SU-DHL-6 (cell line): ENCODE measurements around the gene ZFP64.

ENCODE experiments used
- H2AFZ ChIP-seq: fragments of 200-600 bp; sonication (generic); 2 replicates; pipeline ENCODE4 v1.6.1; 2014; ENCODE audit warnings: low read depth, mild to moderate bottlenecking, moderate library complexity, mixed read lengths, antibody characterized with exemption, low read length; ENCODE audit not compliant: severe bottlenecking
- H3F3A ChIP-seq: fragments of 200-600 bp; shearing (Covaris generic); 2 replicates; pipeline ENCODE4 v1.6.0; 2016; ENCODE audit warnings: antibody characterized with exemption, mild to moderate bottlenecking; ENCODE audit not compliant: insufficient read depth
- H3K27ac ChIP-seq: fragments of 200-600 bp; sonication (generic); 2 replicates; pipeline ENCODE4 v1.5.1; 2016; ENCODE audit warnings: low read depth, mild to moderate bottlenecking, low read length, moderate library complexity, mixed read lengths
- H3K27me3 ChIP-seq: fragments of 200-600 bp; sonication (generic), shearing (Covaris generic); 2 replicates; pipeline ENCODE4 v1.6.0; 2014; ENCODE audit warnings: mild to moderate bottlenecking, low read length
- H3K36me3 ChIP-seq: fragments of 200-600 bp; sonication (generic); 2 replicates; pipeline ENCODE4 v1.6.1; 2014; ENCODE audit warnings: mild to moderate bottlenecking, low read length, mixed read lengths
- H3K4me2 ChIP-seq: fragments of 300-600, 200-600 bp; shearing (Covaris generic), sonication (generic); 2 replicates; pipeline ENCODE4 v1.6.0; 2014; ENCODE audit warnings: low read length, low read depth, mild to moderate bottlenecking; ENCODE audit not compliant: poor library complexity, severe bottlenecking
- H3K4me3 ChIP-seq: fragments of 200-600 bp; sonication (generic); 2 replicates; pipeline ENCODE4 v1.5.1; 2014; ENCODE audit warnings: antibody characterized with exemption, low read length, mild to moderate bottlenecking, mixed read lengths; ENCODE audit not compliant: insufficient read depth, poor library complexity, severe bottlenecking
- H3K79me2 ChIP-seq: fragments of 200-600 bp; sonication (generic); 2 replicates; pipeline ENCODE4 v1.6.1; 2014; ENCODE audit warnings: mild to moderate bottlenecking, low read length, moderate library complexity; ENCODE audit not compliant: insufficient read depth
- H3K9ac ChIP-seq: fragments of 200-600 bp; sonication (generic); 2 replicates; pipeline ENCODE4 v1.7.0; 2014; ENCODE audit warnings: mild to moderate bottlenecking, low read length
- H3K9me2 ChIP-seq: fragments of 200-600 bp; sonication (generic); replicated peaks from 2 replicates; pipeline ENCODE4 v1.6.1; 2014; ENCODE audit warnings: low read length; ENCODE audit not compliant: insufficient read depth
- H3K9me3 ChIP-seq: fragments of 200-600 bp; sonication (generic); 2 replicates; pipeline ENCODE4 v1.6.1; 2014; ENCODE audit warnings: low read length, mixed read lengths; ENCODE audit not compliant: insufficient read depth
- H4K20me1 ChIP-seq: fragments of 200-600 bp; sonication (generic); 2 replicates; pipeline ENCODE4 v1.6.1; 2014; ENCODE audit warnings: low read depth, mild to moderate bottlenecking, antibody characterized with exemption, low read length, moderate library complexity, mixed read lengths
- CTCF ChIP-seq: fragments of 200-600 bp; sonication (generic); IDR thresholded peaks from one replicate; pipeline ENCODE4 v1.5.1; 2017; ENCODE audit warnings: antibody characterized with exemption, mild to moderate bottlenecking, low read length, moderate library complexity; ENCODE audit not compliant: insufficient read depth, poor library complexity, severe bottlenecking
- EZH2phosphoT487 ChIP-seq: fragments of 200-600 bp; sonication (generic), shearing (Covaris generic); conservative IDR thresholded peaks from 2 replicates; pipeline ENCODE4 v1.6.1; 2018; ENCODE audit warnings: mild to moderate bottlenecking, antibody characterized with exemption, low read length, moderate library complexity, mixed read lengths

Gene ZFP64

GRCh38 chr20:52105442-52106422, 85.8 kb downstream of the ZFP64 start:
- Histone ChIP-seq H3K9me3 (no peaks in the 10 kb centered on the region), H3K9ac (no peak overlapping the region), H3K4me3 (no peak overlapping the region), H3K79me2 (no peaks in the 10 kb centered on the region), H4K20me1 (no peaks in the 10 kb centered on the region), H3K36me3 (no peaks in the 10 kb centered on the region), H3K27ac (no peak overlapping the region), H3K4me2 (no peak overlapping the region), H3K27me3 (no peaks in the 10 kb centered on the region), H3K9me2 (no peaks in the 10 kb centered on the region), H2AFZ (no peak overlapping the region), H3F3A (no peaks in the 10 kb centered on the region)
- no peak for TF ChIP-seq CTCF
- TF ChIP-seq EZH2phosphoT487: no peak

DNA sequence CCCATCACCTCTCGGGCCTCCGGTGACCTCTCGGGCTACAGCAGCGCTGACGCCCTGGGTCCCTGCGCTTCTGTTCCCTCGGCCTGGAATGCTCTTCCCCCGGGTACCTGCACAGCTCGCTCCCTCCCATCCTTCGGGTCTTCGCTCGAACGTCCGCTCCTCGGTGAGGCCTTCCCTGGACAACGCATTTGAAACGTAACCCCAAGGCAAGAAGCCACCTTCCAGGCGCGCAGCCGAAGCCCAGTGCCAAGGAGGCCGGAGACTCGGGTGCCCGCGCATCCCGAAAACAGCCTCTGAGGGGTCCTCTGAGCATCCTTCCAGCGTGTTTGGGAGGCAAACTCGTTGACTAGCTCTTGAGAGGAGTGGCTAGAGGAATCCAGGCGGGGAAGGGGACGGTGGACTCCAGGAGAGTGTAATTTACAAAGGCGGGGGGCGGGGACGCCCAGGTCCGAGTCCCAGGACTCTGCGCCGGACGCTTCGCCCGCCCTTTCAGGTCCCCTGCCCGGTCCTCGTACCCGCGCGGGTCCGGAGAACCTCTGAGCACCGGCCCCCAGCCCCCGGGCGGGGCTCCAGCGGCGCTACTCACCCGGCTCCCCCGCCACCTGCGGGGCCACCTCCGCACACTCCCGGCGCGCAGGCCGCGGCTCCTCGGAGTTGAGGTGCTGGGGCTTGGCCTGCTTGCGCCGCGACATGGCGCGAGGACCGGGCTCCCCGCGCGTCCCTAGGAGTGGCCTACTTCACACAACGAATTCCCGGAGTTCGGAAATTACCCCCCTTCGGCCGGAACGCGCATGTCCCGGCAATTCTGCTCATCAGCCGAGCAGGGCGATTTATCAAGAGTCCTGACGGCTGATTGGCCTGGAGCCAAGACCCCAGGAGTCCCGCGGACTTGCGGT, 86.8 kb downstream of the ZFP64 start:
- no peak overlapping the region for H2AFZ ChIP-seq
- H3F3A ChIP-seq: no peaks in the 10 kb centered on the region
- H3K4me2 ChIP-seq: no peak overlapping the region
- H3K79me2 ChIP-seq: no peaks in the 10 kb centered on the region
- H3K36me3 ChIP-seq: no peaks in the 10 kb centered on the region
- H3K9me3 ChIP-seq: no peaks in the 10 kb centered on the region
- H3K27ac ChIP-seq: no peak overlapping the region
- H3K27me3 ChIP-seq: no peaks in the 10 kb centered on the region
- H3K9ac ChIP-seq: no peak overlapping the region
- no peak overlapping the region for H3K4me3 ChIP-seq
- H4K20me1 ChIP-seq: no peaks in the 10 kb centered on the region
- H3K9me2 ChIP-seq: no peaks in the 10 kb centered on the region
- TF ChIP-seq CTCF (no peak), EZH2phosphoT487 (no peak)

DNA sequence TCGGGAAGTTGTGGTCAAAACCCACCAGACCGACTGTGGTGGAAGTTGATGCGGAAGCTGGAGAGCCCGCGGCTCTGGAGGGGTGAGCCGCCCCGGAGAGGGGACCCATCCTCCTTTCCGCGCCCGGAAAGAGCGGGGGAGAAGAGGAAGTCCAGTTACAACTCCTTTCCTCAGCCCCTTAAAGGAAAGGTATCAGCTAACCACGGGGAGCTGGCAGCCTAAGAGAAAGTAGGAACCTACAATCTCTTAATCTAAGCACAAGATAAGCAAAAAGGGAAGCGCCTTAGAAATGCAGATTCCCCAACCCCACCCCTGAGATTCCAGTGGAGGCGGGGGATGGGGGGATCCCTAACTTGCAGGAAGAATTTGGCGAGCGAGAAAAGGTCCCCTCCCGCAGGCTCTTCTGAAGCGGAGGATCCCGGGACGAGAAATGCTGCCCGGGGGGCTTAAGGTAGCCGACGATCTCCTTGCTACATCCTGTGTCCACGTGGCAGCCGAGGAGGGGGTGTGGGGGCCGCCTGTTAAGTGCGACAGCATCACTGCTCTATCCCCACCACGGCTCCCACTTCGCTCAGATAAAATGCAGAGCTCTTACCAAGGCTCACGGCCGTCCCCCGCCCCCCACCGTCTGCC, 87.5 kb downstream of the ZFP64 start:
- Histone ChIP-seq H3K4me2 (no peak overlapping the region), H3K36me3 (no peaks in the 10 kb centered on the region), H2AFZ (no peak overlapping the region), H3K4me3 (no peak overlapping the region), H3K27me3 (no peaks in the 10 kb centered on the region), H3K9ac (no peak overlapping the region), H3K9me2 (no peaks in the 10 kb centered on the region), H3K79me2 (no peaks in the 10 kb centered on the region), H3K9me3 (no peaks in the 10 kb centered on the region), H4K20me1 (no peaks in the 10 kb centered on the region), H3K27ac (no peak overlapping the region), H3F3A (no peaks in the 10 kb centered on the region)
- TF ChIP-seq EZH2phosphoT487 (no peak), CTCF (no peak)
